ENCODE results near the gene MGST3. TPM values are rescaled to one million over a fixed set of nuclear protein-coding genes. Genes with fewer than 3 reads are reported as not detected.
"Not testable (repeated sequence)": the region's sequence is repeated elsewhere in the genome, so short reads cannot be mapped to it uniquely, and the experiment has no call there.

Gene MGST3
- polyA plus RNA-seq, 2 of the 4 experiments (the other 2 are of a cell fraction) = 216 to 217 TPM

DNA sequence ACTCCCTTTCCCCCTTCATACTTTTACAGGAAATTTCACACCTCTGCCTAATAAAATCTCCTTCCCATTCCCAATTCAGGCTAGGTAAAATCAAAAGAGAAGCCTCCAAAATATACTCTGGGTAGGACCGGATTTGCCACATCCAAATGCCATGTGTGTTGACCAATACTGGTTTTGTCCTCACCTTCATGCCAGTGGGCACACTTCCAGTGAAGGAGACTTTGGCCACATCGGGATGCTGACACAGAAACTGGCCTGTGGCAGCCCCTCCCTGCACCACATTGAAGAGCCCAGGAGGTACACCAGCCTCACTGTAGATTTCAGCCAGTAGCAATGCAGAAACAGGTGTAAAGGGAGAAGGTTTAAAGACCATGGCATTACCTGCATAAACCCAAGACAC, 49.3 kb downstream of the MGST3 start (continued):
- TF ChIP-seq USF2 (IDR thresholded peaks at IDR 0.05) = no peak
- no peak for TF ChIP-seq KDM5A (IDR thresholded peaks at IDR 0.05)
- no peak for TF ChIP-seq CBX2 (IDR thresholded peaks at IDR 0.05; ENCODE audit: borderline replicate concordance, low read depth)

DNA sequence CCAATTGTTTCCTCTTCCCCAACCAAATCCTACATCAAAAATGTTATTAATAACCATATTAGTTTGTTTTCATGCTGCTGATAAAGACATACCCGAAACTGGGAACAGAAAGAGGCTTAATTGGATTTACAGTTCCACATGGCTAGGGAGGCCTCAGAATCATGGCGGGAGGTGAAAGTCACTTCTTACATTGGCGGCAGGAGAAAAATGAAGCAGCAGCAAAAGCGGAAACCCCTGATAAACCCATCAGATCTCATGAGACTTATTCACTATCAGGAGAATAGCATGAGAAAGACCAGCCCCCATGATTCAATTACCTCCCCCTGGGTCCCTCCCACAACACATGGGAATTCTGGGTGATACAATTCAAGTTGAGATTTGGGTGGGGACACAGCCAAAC, 49.7 kb downstream of the MGST3 start:
- POLR2A ChIA-PET; DNase-seq (ENCODE audit: low read depth in 1 of 2, low spot score in 1 of 2); ATAC-seq; H3K4me1 ChIP-seq; FAIRE-seq; CTCF ChIA-PET; H3K4me2 ChIP-seq; H3K27ac ChIP-seq; H3K4me3 ChIP-seq; H3K9me3 ChIP-seq: not testable (repeated sequence)
- 96% methylated on average over 4 of the region's 4 CpGs for WGBS (ENCODE audit: missing lambda C conversion rate)

GRCh38 chr1:165683848-165684485, 52.9 kb downstream of the MGST3 start:
- ATAC-seq (no peak), DNase-seq (ENCODE audit: low read depth in 1 of 2, low spot score in 1 of 2) (no peak), FAIRE-seq (no peak)
- H3K4me1 ChIP-seq = no peaks in the 10 kb centered on the region
- H3K4me2 ChIP-seq = no peak overlapping the region
- 0 out of 3 replicates have a peak, but pooled peaks cover 9% of the 10 kb centered on the region for H3K9me3 ChIP-seq
- WGBS (ENCODE audit: missing lambda C conversion rate) = 0% methylated on average over 1 of the region's 1 CpG
- no peak overlapping the region for H3K4me3 ChIP-seq
- ChIA-PET POLR2A (no interaction called here), CTCF (interaction anchor here (1.0 to 1.4 kb wide), 3 partner anchors 14 to 231 kb away, joined by 3 to 4 read pairs (median 3); partner anchors contain the start of gene ALDH9A1)
- TF ChIP-seq MAFK (IDR thresholded peaks at IDR 0.05; ENCODE audit: partially characterized antibody) = peak; percentile 89
- no peak for TF ChIP-seq JUNB (IDR thresholded peaks at IDR 0.05)
- TF ChIP-seq EHF (CRISPR knock-in tag; IDR thresholded peaks at IDR 0.05) = no peak
- no peak for TF ChIP-seq SMC3 (IDR thresholded peaks at IDR 0.05)
- TF ChIP-seq, protein P1, sequence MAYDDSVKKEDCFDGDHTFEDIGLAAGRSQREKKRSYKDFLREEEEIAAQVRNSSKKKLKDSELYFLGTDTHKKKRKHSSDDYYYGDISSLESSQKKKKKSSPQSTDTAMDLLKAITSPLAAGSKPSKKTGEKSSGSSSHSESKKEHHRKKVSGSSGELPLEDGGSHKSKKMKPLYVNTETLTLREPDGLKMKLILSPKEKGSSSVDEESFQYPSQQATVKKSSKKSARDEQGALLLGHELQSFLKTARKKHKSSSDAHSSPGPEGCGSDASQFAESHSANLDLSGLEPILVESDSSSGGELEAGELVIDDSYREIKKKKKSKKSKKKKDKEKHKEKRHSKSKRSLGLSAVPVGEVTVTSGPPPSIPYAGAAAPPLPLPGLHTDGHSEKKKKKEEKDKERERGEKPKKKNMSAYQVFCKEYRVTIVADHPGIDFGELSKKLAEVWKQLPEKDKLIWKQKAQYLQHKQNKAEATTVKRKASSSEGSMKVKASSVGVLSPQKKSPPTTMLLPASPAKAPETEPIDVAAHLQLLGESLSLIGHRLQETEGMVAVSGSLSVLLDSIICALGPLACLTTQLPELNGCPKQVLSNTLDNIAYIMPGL (CRISPR knock-in tag; IDR thresholded peaks at IDR 0.05; ENCODE audit: borderline replicate concordance) = no peak
- no peak for TF ChIP-seq JUN (IDR thresholded peaks at IDR 0.05)
- no peak for TF ChIP-seq PHF8 (IDR thresholded peaks at IDR 0.05; ENCODE audit: borderline replicate concordance, low read depth)
- H3K27ac ChIP-seq = no peak overlapping the region

DNA sequence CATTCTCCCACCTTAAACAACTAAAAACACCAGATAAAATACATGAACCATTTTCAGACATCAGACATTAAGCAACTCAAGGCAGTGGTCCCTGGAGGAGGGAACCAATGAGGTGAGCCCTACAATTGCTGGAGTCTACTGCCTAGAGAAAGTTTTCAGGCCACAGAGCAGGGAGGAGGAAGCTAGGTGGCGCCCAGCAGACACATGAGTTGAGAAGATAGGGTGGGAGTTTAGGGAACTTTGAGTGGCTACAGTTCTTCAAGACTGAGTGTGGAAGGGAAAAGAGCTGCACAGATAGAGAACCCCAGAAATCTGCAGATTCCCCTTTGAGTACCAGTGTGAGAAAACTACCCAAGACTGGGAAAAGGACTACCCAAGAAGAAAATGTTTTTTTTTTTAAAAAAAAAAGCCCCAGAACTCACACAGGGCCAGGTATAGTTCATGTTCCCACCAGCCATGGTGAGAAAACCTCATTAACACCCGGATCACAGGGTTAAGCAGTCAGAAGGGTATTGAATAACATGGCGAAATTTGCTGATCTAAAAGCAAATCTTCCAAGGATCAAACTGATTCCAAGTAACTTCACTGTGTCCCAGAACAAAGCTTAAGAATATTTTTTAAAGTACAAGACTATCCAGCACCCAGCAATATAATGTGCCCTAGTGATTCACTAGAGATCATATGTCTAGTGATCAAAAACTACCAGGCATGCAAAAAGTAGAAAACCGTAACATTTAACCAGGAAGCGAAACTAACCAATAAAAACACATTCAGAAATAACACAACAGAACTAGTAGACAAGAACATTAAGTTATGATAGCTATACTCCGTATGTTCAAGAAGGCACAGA, 55.3 kb downstream of the MGST3 start:
- FAIRE-seq (no peak), DNase-seq (ENCODE audit: low read depth in 1 of 2, low spot score in 1 of 2) (no peak), ATAC-seq (no peak; a peak in 1 of 6 replicates)
- Histone ChIP-seq H3K4me2 (no peak overlapping the region), H3K9me3 (0 out of 3 replicates have a peak, but pooled peaks cover 9% of the 10 kb centered on the region), H3K27ac (no peak overlapping the region), H3K4me1 (no peaks in the 10 kb centered on the region), H3K4me3 (no peak overlapping the region)
- no peak for TF ChIP-seq TFCP2L1 (CRISPR knock-in tag; IDR thresholded peaks at IDR 0.05)
- no peak for TF ChIP-seq CEBPB (IDR thresholded peaks at IDR 0.05)
- 0 out of 5 replicates have a peak, but pooled peaks of 1 of the 2 experiments have one; percentile 6 for TF ChIP-seq RAD21 (conservative IDR thresholded peaks at IDR 0.05 in 1 of 2, IDR thresholded peaks at IDR 0.05 in 1 of 2)
- TF ChIP-seq SREBF2 (IDR thresholded peaks at IDR 0.05) = no peak
- TF ChIP-seq FOSB (CRISPR knock-in tag; IDR thresholded peaks at IDR 0.05) = no peak
- ChIA-PET POLR2A (no interaction called here), CTCF (interaction anchor here (1.1 to 1.4 kb wide), 4 partner anchors 11 to 86 kb away, joined by 3 to 5 read pairs (median 4); partner anchors contain the start of gene ALDH9A1)
- WGBS (ENCODE audit: missing lambda C conversion rate) = 77% methylated on average over 6 of the region's 6 CpGs

All from A549 (cell line).